ENCODE data around the gene KLHL11.
"Not testable (repeated sequence)": the region's sequence is repeated elsewhere in the genome, so short reads cannot be mapped to it uniquely, and the experiment has no call there.

KLHL11 gene

DNA sequence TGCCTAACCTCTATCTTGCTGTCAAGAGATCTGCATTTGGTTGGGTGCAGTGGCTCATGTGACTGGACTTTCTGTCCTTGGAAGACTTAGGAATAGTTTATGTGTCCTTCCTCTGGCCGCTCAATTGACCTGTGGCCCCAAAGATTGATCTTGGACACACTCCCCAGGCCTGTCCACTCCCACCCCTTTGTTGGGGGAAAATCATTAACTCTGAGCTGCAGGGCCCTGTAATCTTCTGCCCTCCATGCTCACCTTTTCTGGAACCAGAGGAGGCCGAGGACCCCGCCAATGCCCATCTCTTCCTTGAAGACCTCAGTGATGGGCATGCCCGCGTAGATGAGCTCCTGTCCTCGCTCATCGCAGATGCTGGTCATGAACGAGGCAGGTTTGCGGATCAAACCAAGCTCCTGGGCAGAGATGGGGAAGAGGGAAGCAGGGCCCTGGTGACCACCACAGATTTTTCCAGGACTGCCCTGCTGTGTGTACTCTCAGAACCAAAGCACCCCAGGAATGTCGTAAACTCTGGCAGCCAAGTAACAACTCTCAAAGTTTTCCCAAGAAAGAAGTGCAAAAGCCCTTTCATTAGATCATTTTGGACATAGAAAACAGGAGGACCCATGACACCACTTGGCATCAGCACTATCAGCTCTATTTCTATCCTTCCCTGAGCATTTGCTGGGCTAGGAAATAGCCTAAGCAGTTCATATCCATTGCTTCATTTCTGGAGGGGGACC, 8.5 kb upstream of the KLHL11 start:
- Mint-ChIP-seq H3K9me3 (no peaks in the 10 kb centered on the region), H3K27ac (no peak overlapping the region), H3K36me3 (ENCODE audit: insufficient read depth) (peaks cover 72% of the 10 kb centered on the region), H3K27me3 (no peaks in the 10 kb centered on the region), H3K4me3 (no peak overlapping the region), H3K4me1 (ENCODE audit: low read depth in 2 of 2) (no peaks in the 10 kb centered on the region)
- ATAC-seq (replicated peaks) (no peak), DNase-seq (no peak)

DNA sequence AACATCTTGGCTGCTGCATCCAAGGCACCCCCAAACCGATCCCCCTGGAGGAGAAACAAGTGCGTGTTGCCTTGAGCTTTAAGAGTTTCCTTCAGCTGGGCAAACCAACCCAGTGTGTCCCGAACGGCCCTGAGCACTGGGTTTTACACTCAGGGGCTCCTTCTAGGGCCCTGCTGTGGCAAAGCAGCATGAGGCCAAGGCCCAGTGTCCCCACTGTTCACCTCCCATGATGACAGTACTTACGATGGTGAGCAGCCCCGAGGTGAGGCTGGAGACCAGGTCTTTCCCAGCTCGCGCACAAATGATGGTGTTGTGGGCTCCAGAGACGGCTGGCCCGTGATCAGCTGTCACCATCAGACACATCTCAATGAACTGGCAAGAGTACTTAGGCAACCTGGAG, 6.6 kb upstream of the KLHL11 start:
- no peaks in the 10 kb centered on the region for H3K4me1 Mint-ChIP-seq (ENCODE audit: low read depth in 2 of 2)
- H3K27ac Mint-ChIP-seq = peak overlapping the region in 1 of 2 donors; percentile 72
- H3K36me3 Mint-ChIP-seq (ENCODE audit: insufficient read depth) = peaks cover 65% of the 10 kb centered on the region
- ATAC-seq (replicated peaks) = no peak
- no peak overlapping the region for H3K4me3 Mint-ChIP-seq
- no peak for DNase-seq
- H3K27me3 Mint-ChIP-seq = no peaks in the 10 kb centered on the region
- H3K9me3 Mint-ChIP-seq = no peaks in the 10 kb centered on the region

DNA sequence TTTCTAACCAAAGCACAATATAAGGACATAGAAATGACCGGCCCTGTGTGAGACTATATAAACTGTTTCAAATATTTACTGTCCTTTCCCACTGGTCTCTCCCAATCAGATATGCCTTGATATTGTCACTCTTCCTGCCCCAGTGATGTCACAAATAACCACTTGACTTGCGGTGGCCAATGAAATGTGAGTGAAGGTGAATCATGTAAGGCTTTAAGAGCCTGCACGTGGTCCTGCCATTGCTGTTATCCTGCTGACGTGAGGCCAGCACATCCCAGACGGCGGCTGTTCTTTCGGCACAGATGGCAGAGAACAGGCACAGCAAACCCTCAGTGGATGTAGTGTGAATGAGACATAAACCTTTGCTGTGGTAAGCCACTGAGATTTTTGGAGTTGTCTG, 5.4 kb upstream of the KLHL11 start:
- no peak for ATAC-seq (replicated peaks)
- no peaks in the 10 kb centered on the region for H3K27me3 Mint-ChIP-seq
- no peak overlapping the region for H3K4me3 Mint-ChIP-seq
- H3K27ac Mint-ChIP-seq = no peak overlapping the region
- peaks cover 0 to under 1% of the 10 kb centered on the region in 2 donors for H3K4me1 Mint-ChIP-seq (ENCODE audit: low read depth in 2 of 2)
- H3K36me3 Mint-ChIP-seq (ENCODE audit: insufficient read depth) = peaks cover 64% of the 10 kb centered on the region
- H3K9me3 Mint-ChIP-seq = no peaks in the 10 kb centered on the region
- DNase-seq = no peak

- H3K27ac Mint-ChIP-seq = no peak overlapping the region
- H3K4me3 Mint-ChIP-seq = no peak overlapping the region
- H3K27me3 Mint-ChIP-seq = no peaks in the 10 kb centered on the region
- no peaks in the 10 kb centered on the region for H3K9me3 Mint-ChIP-seq
- DNase-seq = no peak
- peaks cover 0 to 3% of the 10 kb centered on the region in 2 donors for H3K4me1 Mint-ChIP-seq (ENCODE audit: low read depth in 2 of 2)
- peaks cover 65% of the 10 kb centered on the region for H3K36me3 Mint-ChIP-seq (ENCODE audit: insufficient read depth)
- ATAC-seq (replicated peaks) = no peak
Observed at GRCh38 chr17:41870097-41870496, 4.9 kb upstream of the KLHL11 start.

- DNase-seq = no peak
- H3K36me3 Mint-ChIP-seq (ENCODE audit: insufficient read depth) = peaks cover 64% of the 10 kb centered on the region
- H3K4me3 Mint-ChIP-seq = no peak overlapping the region
- no peaks in the 10 kb centered on the region for H3K27me3 Mint-ChIP-seq
- no peaks in the 10 kb centered on the region for H3K9me3 Mint-ChIP-seq
- peaks cover 0 to 3% of the 10 kb centered on the region in 2 donors for H3K4me1 Mint-ChIP-seq (ENCODE audit: low read depth in 2 of 2)
- no peak overlapping the region for H3K27ac Mint-ChIP-seq
- no peak for ATAC-seq (replicated peaks)
Observed at GRCh38 chr17:41869426-41869825, 4.2 kb upstream of the KLHL11 start.

- Mint-ChIP-seq H3K27ac (no peak overlapping the region), H3K9me3 (no peaks in the 10 kb centered on the region), H3K4me1 (ENCODE audit: low read depth in 2 of 2) (peaks cover 0 to 3% of the 10 kb centered on the region in 2 donors), H3K27me3 (no peaks in the 10 kb centered on the region), H3K4me3 (no peak overlapping the region), H3K36me3 (ENCODE audit: insufficient read depth) (peaks cover 59% of the 10 kb centered on the region)
- ATAC-seq (replicated peaks) (no peak), DNase-seq (no peak)
Observed at GRCh38 chr17:41868568-41868967, 3.3 kb upstream of the KLHL11 start.

DNA sequence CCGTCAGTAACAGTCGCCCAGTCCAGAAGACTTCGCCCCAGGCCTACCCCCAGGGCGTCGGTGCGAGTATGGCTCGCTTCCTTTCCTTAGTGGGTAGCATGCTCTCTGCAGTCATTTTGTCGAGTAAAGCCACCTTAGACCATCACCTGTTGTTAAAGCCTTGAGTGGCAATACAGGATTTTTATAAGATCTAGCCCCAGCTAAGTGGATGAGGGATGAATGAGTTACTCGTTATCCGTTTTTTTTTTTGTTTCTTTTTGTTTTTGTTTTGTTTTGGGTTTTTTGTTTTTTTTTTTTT, 322 bp upstream of the KLHL11 start:
- H3K36me3 Mint-ChIP-seq (ENCODE audit: insufficient read depth) = peaks cover 32% of the 10 kb centered on the region
- H3K27me3 Mint-ChIP-seq = no peaks in the 10 kb centered on the region
- no peaks in the 10 kb centered on the region for H3K9me3 Mint-ChIP-seq
- no peak overlapping the region for H3K4me3 Mint-ChIP-seq
- peaks cover 8 to 12% of the 10 kb centered on the region in 2 donors for H3K4me1 Mint-ChIP-seq (ENCODE audit: low read depth in 2 of 2)
- H3K27ac Mint-ChIP-seq = no peak overlapping the region
- DNase-seq = no peak
- ATAC-seq (replicated peaks) = peak; percentile 11

- H3K27me3 Mint-ChIP-seq = no peaks in the 10 kb centered on the region
- DNase-seq = no peak
- H3K4me1 Mint-ChIP-seq (ENCODE audit: low read depth in 2 of 2) = peaks cover 11 to 15% of the 10 kb centered on the region in 2 donors
- no peaks in the 10 kb centered on the region for H3K9me3 Mint-ChIP-seq
- H3K27ac Mint-ChIP-seq = no peak overlapping the region
- peak; percentile 49 for ATAC-seq (replicated peaks)
- peaks cover 27% of the 10 kb centered on the region for H3K36me3 Mint-ChIP-seq (ENCODE audit: insufficient read depth)
- H3K4me3 Mint-ChIP-seq = no peak overlapping the region
Observed at GRCh38 chr17:41864498-41864835, 756 bp downstream of the KLHL11 start.

- Mint-ChIP-seq H3K27me3 (no peaks in the 10 kb centered on the region), H3K27ac (no peak overlapping the region), H3K36me3 (ENCODE audit: insufficient read depth) (peaks cover 17% of the 10 kb centered on the region), H3K4me1 (ENCODE audit: low read depth in 2 of 2) (peaks cover 11 to 24% of the 10 kb centered on the region in 2 donors), H3K4me3 (no peak overlapping the region), H3K9me3 (no peaks in the 10 kb centered on the region)
- DNase-seq = peak; percentile 2 to 13 (median 9)
- peak; percentile 25 for ATAC-seq (replicated peaks)
Observed at GRCh38 chr17:41863074-41863848, 2.0 kb downstream of the KLHL11 start.

DNA sequence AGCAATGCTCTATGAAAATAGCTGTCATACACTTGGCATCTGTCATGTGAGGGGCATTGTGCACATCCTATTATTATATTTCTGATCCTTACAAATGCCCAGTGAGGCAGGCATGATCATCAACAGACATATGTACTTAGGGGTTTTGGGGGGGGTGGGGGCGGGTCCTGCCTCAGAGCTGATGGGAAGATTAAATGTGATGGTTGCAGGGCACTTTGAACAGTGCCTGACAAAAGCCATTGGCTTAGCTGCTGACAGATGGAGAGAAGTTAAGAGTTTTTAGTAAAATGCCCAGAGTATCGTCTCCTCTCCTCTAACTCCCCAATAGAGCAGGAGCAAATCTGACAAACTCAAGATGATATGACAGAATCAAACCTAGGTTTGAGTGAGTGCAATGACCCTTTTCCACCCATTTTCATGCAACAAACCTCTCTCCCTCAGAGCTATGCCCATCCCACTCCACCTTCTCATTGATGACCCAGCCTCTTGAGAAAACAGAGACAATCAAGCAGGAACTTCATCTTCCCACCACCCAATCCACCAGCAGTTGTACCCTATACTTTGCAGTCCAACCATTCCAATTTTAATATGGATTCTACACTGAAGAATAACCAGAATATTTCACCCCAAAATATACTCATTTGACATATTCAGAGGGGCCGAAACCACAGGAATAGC, 4.8 kb downstream of the KLHL11 start:
- Mint-ChIP-seq H3K27ac (no peak overlapping the region), H3K9me3 (no peaks in the 10 kb centered on the region), H3K4me1 (ENCODE audit: low read depth in 2 of 2) (peaks cover 14 to 43% of the 10 kb centered on the region in 2 donors), H3K4me3 (peak overlapping the region in 1 of 2 donors; percentile 14), H3K36me3 (ENCODE audit: insufficient read depth) (peaks cover 16% of the 10 kb centered on the region), H3K27me3 (no peaks in the 10 kb centered on the region)
- no peak for ATAC-seq (replicated peaks)
- no peak for DNase-seq

DNA sequence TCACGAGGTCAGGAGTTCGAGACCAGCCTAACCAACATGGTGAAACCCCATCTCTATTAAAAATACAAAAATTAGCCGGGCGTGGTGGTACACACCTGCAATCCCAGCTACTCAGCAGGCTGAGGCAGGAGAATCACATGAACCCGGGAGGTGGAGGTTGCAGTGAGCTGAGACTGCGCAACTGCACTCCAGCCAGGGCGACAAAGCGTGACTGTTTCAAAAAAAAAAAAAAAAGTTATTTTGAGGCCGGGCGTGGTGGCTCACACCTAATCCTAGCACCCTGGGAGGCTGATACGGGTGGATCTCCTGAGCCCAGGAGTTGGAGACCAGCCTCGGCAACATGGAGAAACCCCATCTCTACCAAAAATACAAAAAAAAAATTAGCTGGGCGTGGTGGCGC, 13.8 kb downstream of the KLHL11 start:
- not testable (repeated sequence) for H3K9me3 Mint-ChIP-seq; H3K27ac Mint-ChIP-seq; ATAC-seq (replicated peaks); DNase-seq; H3K4me3 Mint-ChIP-seq; H3K27me3 Mint-ChIP-seq
- Mint-ChIP-seq H3K36me3 (ENCODE audit: insufficient read depth) (peaks cover 46% of the 10 kb centered on the region), H3K4me1 (ENCODE audit: low read depth in 2 of 2) (peaks cover 18 to 33% of the 10 kb centered on the region in 2 donors)

DNA sequence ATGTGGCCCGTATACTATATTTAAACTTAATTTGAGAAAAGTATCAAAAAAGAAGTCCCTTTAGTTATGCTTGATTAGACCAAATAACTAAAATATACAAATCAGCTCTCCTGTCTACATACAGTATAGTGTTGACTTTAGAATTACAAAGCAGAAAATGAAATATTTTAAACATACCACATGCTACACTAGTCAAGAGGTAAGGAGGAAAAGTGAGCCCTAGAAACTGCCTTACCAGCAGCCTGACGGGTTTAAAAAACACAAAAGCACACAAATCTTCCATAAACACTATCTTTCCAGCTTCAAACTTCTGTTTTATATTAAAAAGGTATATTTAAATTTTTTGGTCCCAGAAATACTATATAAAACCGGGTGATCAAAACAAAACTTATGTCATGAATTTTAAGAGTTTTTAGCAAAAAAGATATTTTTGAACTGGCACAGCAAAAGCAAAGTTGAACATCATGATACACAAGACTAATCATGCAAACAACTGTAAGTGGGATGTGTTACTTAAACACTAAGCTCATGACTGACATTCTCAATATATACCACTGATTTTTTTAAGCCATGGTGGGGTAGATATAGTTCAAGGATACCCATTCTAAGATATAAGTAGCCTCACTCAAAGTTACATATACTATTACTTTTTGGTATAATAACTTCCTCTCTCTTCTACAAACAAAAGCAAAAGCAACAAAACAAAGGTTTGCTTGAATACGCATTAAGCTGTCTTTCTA, 15.8 kb downstream of the KLHL11 start:
- no peaks in the 10 kb centered on the region for H3K27me3 Mint-ChIP-seq
- peaks cover 38% of the 10 kb centered on the region for H3K36me3 Mint-ChIP-seq (ENCODE audit: insufficient read depth)
- ATAC-seq (replicated peaks) = no peak
- H3K4me3 Mint-ChIP-seq = no peak overlapping the region
- H3K4me1 Mint-ChIP-seq (ENCODE audit: low read depth in 2 of 2) = peaks cover 17 to 25% of the 10 kb centered on the region in 2 donors
- no peak overlapping the region for H3K27ac Mint-ChIP-seq
- no peaks in the 10 kb centered on the region for H3K9me3 Mint-ChIP-seq
- DNase-seq = no peak

DNA sequence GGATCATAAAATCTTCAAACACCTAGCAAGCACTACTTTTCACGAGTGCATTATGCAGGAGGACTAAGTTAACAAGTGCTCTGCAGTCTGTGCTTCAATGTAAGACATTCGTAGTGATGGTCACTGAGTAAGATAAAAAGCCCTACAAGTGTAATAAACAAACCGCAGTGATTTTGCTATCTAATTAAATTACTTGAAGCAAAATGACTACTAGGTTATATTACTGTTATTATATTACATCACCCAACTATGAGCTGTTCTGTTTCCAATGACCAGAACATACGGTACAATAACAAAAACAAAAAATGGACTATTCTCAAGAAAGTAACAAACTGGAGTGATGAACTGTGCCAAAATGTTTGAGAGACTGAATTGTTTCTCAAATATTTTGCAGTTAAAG, 16.4 kb downstream of the KLHL11 start:
- DNase-seq (no peak), ATAC-seq (replicated peaks) (no peak)
- H3K4me1 Mint-ChIP-seq (ENCODE audit: low read depth in 2 of 2) = peaks cover 17 to 25% of the 10 kb centered on the region in 2 donors
- H3K9me3 Mint-ChIP-seq = no peaks in the 10 kb centered on the region
- no peaks in the 10 kb centered on the region for H3K27me3 Mint-ChIP-seq
- H3K4me3 Mint-ChIP-seq = no peak overlapping the region
- H3K36me3 Mint-ChIP-seq (ENCODE audit: insufficient read depth) = peaks cover 34% of the 10 kb centered on the region
- no peak overlapping the region for H3K27ac Mint-ChIP-seq
